IMR-90 (cell line): ENCODE measurements around the gene KCNK5. TPM values are rescaled to one million over a fixed set of nuclear protein-coding genes. Genes with fewer than 3 reads are reported as not detected.

Experiments used
- ATAC-seq: fragments of 200-7000 bp; cut with Tn5 transposase; 2 replicates; pipeline ENCODE4 v1.9.1; 2020; ENCODE audit warnings: low read depth, mild to moderate bottlenecking, moderate library complexity
- BruUV-seq: library from RNA; stranded (reverse); fragments of 400-500 nt; replicated peaks from 2 replicates; lab custom pipeline; 2021; lab: Mats Ljungman, UMichigan
- CTCF ChIA-PET: fragments of 300-600 bp; formaldehyde crosslinking; extraction: SDS; loops from one replicate; lab custom pipeline; 2021; ENCODE audit warnings: antibody characterized with exemption; lab: Yijun Ruan, JAX
- POLR2A ChIA-PET: fragments of 300-600 bp; sonication (Branson Sonifier 250); formaldehyde crosslinking; loops from one replicate; lab custom pipeline; 2022; ENCODE audit warnings: antibody characterized with exemption; ENCODE audit not compliant: unreplicated experiment; lab: Charles Lee
- DNase-seq: peaks from one replicate; pipeline ENCODE4 v3.0.0; 2013
- H2AFZ ChIP-seq: replicated peaks from 2 replicates; pipeline ENCODE3; 2013; ENCODE audit warnings: low read length, mild to moderate bottlenecking; ENCODE audit not compliant: poor library complexity
- H2AK5ac ChIP-seq: 2 replicates; pipeline ENCODE4 v1.6.1; 2013; ENCODE audit warnings: low read depth, low read length, inconsistent platforms
- H2AK9ac ChIP-seq: replicated peaks from 2 replicates; pipeline ENCODE3; 2013; ENCODE audit warnings: mild to moderate bottlenecking, low read depth, low read length, moderate library complexity; ENCODE audit not compliant: poor library complexity
- H2BK120ac ChIP-seq: 2 replicates; pipeline ENCODE4 v1.6.1; 2013; ENCODE audit warnings: low read depth, low read length, inconsistent platforms
- H2BK15ac ChIP-seq: 3 replicates; pipeline ENCODE4 v1.6.1; 2013; ENCODE audit warnings: low read depth, low read length, inconsistent platforms
- H2BK20ac ChIP-seq: 2 replicates; pipeline ENCODE4 v1.6.1; 2013; ENCODE audit warnings: low read depth, mild to moderate bottlenecking, inconsistent platforms, low read length, moderate library complexity
- H2BK5ac ChIP-seq: 2 replicates; pipeline ENCODE4 v1.6.1; 2013; ENCODE audit warnings: mild to moderate bottlenecking, low read depth, low read length, inconsistent platforms; ENCODE audit not compliant: poor library complexity, severe bottlenecking
- H3K14ac ChIP-seq: replicated peaks from 2 replicates; pipeline ENCODE4 v1.6.1; 2013; ENCODE audit warnings: low read depth, low read length, inconsistent platforms
- H3K18ac ChIP-seq: 2 replicates; pipeline ENCODE4 v1.6.1; 2013; ENCODE audit warnings: low read depth, low read length, control low read depth
- H3K23ac ChIP-seq: 2 replicates; pipeline ENCODE4 v1.6.1; 2013; ENCODE audit warnings: low read depth, low read length, inconsistent platforms
- H3K27ac ChIP-seq: 2 replicates; pipeline ENCODE4 v1.5.1; 2013; ENCODE audit warnings: mild to moderate bottlenecking, control low read depth, low read length; ENCODE audit not compliant: insufficient read depth
- H3K27me3 ChIP-seq: 2 replicates; pipeline ENCODE4 v1.6.1; 2013; ENCODE audit warnings: low read length; ENCODE audit not compliant: control insufficient read depth, insufficient read depth
- H3K36me3 ChIP-seq: 2 replicates; pipeline ENCODE4 v1.6.1; 2013; ENCODE audit warnings: low read length, mixed read lengths; ENCODE audit not compliant: control insufficient read depth, insufficient read depth
- H3K4ac ChIP-seq: 2 replicates; pipeline ENCODE4 v1.6.1; 2013; ENCODE audit warnings: low read depth, low read length, inconsistent platforms
- H3K4me1 ChIP-seq: 2 replicates; pipeline ENCODE4 v1.6.1; 2013; ENCODE audit warnings: low read length, mixed read lengths; ENCODE audit not compliant: control insufficient read depth, insufficient read depth
- H3K4me2 ChIP-seq: 2 replicates; pipeline ENCODE4 v1.6.1; 2013; ENCODE audit warnings: low read depth, mild to moderate bottlenecking, control low read depth, low read length, moderate library complexity
- H3K4me3 ChIP-seq: 2 replicates; pipeline ENCODE4 v1.5.1; 2013; ENCODE audit warnings: low read depth, mild to moderate bottlenecking, control low read depth, low read length, moderate library complexity; ENCODE audit not compliant: insufficient read depth
- H3K56ac ChIP-seq: 2 replicates; pipeline ENCODE4 v1.6.1; 2013; ENCODE audit warnings: low read length, inconsistent platforms; ENCODE audit not compliant: insufficient read depth; ENCODE audit errors: extremely low read depth
- H3K79me1 ChIP-seq, 2 experiments: 2 replicates each; pipeline ENCODE4 v1.6.1; 2013; ENCODE audit warnings: low read length in 2 of 2, inconsistent platforms in 1 of 2, low read depth in 1 of 2
- H3K9ac ChIP-seq: 2 replicates; pipeline ENCODE4 v1.6.1; 2013; ENCODE audit warnings: low read depth, low read length, control low read depth
- H3K9me1 ChIP-seq: 2 replicates; pipeline ENCODE4 v1.6.1; 2013; ENCODE audit warnings: low read length, inconsistent platforms; ENCODE audit not compliant: insufficient read depth
- H3K9me3 ChIP-seq: 2 replicates; pipeline ENCODE4 v1.6.1; 2013; ENCODE audit warnings: low read length; ENCODE audit not compliant: control insufficient read depth, insufficient read depth
- H4K20me1 ChIP-seq: 2 replicates; pipeline ENCODE4 v1.6.1; 2013; ENCODE audit warnings: low read length, inconsistent platforms; ENCODE audit not compliant: insufficient read depth
- H4K5ac ChIP-seq: 2 replicates; pipeline ENCODE4 v1.6.1; 2013; ENCODE audit warnings: mild to moderate bottlenecking, low read depth, low read length, control low read depth
- H4K8ac ChIP-seq, 2 experiments: 2 replicates each; pipeline ENCODE4 v1.6.1; 2013; ENCODE audit warnings: low read depth in 2 of 2, low read length in 2 of 2, control low read depth in 1 of 2, inconsistent platforms in 1 of 2
- H4K91ac ChIP-seq: 2 replicates; pipeline ENCODE4 v1.6.1; 2013; ENCODE audit warnings: low read depth, low read length, inconsistent platforms; ENCODE audit not compliant: insufficient read depth
- FOS ChIP-seq: fragments of 150-350 bp; IDR thresholded peaks from 2 replicates; pipeline ENCODE4 v1.6.1; 2016; ENCODE audit warnings: low read depth, low read length
- WGBS, 2 experiments: methylation state at CpG; one replicate each; pipeline versions ENCODE4 v1.1.5 to v1.1.7; 2013; ENCODE audit warnings: missing lambda C conversion rate in 2 of 2; ENCODE audit not compliant: insufficient read length in 1 of 2; ENCODE audit errors: extremely low coverage in 2 of 2; 5-methylcytosine and 5-hydroxymethylcytosine counted together
- dilution Hi-C: fragments of 300-500 bp; cut with HindIII; formaldehyde crosslinking; loops from one replicate; pipeline ENCODE4 v1.14.3; 2018; ENCODE audit warnings: low sequenced_read_pairs; ENCODE audit not compliant: unreplicated experiment
- in situ Hi-C: fragments of 300-500 bp; cut with MboI; formaldehyde crosslinking; loops from 3 replicates; pipeline ENCODE4 v1.14.3; 2019; ENCODE audit warnings: low sequenced_read_pairs, inconsistent platforms, mixed read lengths
- intact Hi-C: fragments of 100-400 bp; cut with micrococcal nuclease; formaldehyde crosslinking; loops from 2 replicates; pipeline ENCODE4 v1.10.0; 2022
- polyA plus RNA-seq, 3 experiments: library from polyadenylated mRNA; depleted of rRNA; stranded (reverse); fragments of >200 nt; gene quantifications; 2 replicates each; pipeline ENCODE4 v1.2.3, GENCODE V29; 2012; ENCODE audit warnings: low replicate concordance in 1 of 3
- total RNA-seq: library from RNA; depleted of rRNA; stranded (reverse); fragments of >200 nt; gene quantifications from 2 replicates; pipeline ENCODE4 v1.2.3, GENCODE V29; 2012

Gene KCNK5
- total and polyA plus RNA-seq, 2 of the 4 experiments (the other 2 are of a cell fraction) = not detected

GRCh38 chr6:39224523-39225182, 4.6 kb downstream of the KCNK5 start:
- TF ChIP-seq FOS = no peak
- Histone ChIP-seq H3K9me3 (no peaks in the 10 kb centered on the region), H3K4me2 (no peak overlapping the region), H3K9ac (no peak overlapping the region), H3K14ac (no peak overlapping the region), H2BK120ac (no peak overlapping the region), H2AK9ac (no peak overlapping the region), H4K20me1 (no peaks in the 10 kb centered on the region), H4K91ac (no peak overlapping the region), H2AFZ (no peak overlapping the region), H3K9me1 (no peaks in the 10 kb centered on the region), H3K23ac (no peak overlapping the region), H3K27ac (no peak overlapping the region), H2AK5ac (no peak overlapping the region), H3K27me3 (peaks cover 21% of the 10 kb centered on the region), H3K56ac (no peak overlapping the region), H3K4me3 (no peak overlapping the region), H4K5ac (no peak overlapping the region), H2BK15ac (no peak overlapping the region), H3K36me3 (no peaks in the 10 kb centered on the region), H3K18ac (no peak overlapping the region), H3K4ac (no peak overlapping the region), H3K4me1 (no peaks in the 10 kb centered on the region), H2BK20ac (no peak overlapping the region), H3K79me1 (no peaks in the 10 kb centered on the region), H4K8ac (no peak overlapping the region), H2BK5ac (no peak overlapping the region)
- ChIA-PET CTCF (no interaction called here), POLR2A (no interaction called here)
- ATAC-seq = no peak
- no CpG with 5 or more reads among the region's 5 CpGs for WGBS, 2 experiments
- in situ Hi-C loops = no loop called here
- DNase-seq = no peak
- intact Hi-C loops = no loop called here
- no TSS peak for BruUV-seq
- dilution Hi-C loops = no loop called here
